A549 (cell line): ENCODE data around the gene C8A. TPM values are rescaled to one million over a fixed set of nuclear protein-coding genes. Genes with fewer than 3 reads are reported as not detected.

ENCODE experiments used
- ATAC-seq, 2 experiments: fragments of 200-7000 bp in 1 of 2; fragments of >200 bp in 1 of 2; cut with Nextera tagmentation in 1 of 2; cut with Tn5 transposase in 1 of 2; 3 replicates each; pipeline versions ENCODE4 v1.8.0 to v1.9.1; 2018 to 2020; ENCODE audit warnings: mild to moderate bottlenecking in 1 of 2, moderate library complexity in 1 of 2
- CTCF ChIA-PET: fragments of 300-600 bp; sonication (Branson Sonifier 250); formaldehyde crosslinking; extraction: SDS; loops from one replicate; lab custom pipeline; 2021; ENCODE audit warnings: antibody characterized with exemption, inconsistent platforms; lab: Yijun Ruan, JAX
- POLR2A ChIA-PET: fragments of 350-600 bp; formaldehyde crosslinking; extraction: SDS; loops from one replicate; lab custom pipeline; 2021; ENCODE audit warnings: antibody characterized with exemption, inconsistent platforms; lab: Yijun Ruan, JAX
- DNase-seq, 2 experiments: peaks; one replicate each; pipeline versions ENCODE4 v3.0.0 to v3.0.0-alpha.2; 2011 to 2016; ENCODE audit warnings: low read depth in 1 of 2, low spot score in 1 of 2
- FAIRE-seq: peaks from 2 replicates; lab custom pipeline; 2011; peaks lifted over from hg19 to GRCh38; lab: Jason Lieb, UNC
- H3K27ac ChIP-seq, 2 experiments: fragments of >200 bp; sonication (Bioruptor Twin); formaldehyde crosslinking; 3 replicates each; pipeline ENCODE4 v1.5.1; 2016 to 2017
- H3K4me1 ChIP-seq: fragments of >200 bp; sonication (Bioruptor Twin); formaldehyde crosslinking; 3 replicates; pipeline ENCODE4 v1.6.1; 2016
- H3K4me2 ChIP-seq: fragments of >200 bp; sonication (Bioruptor Twin); formaldehyde crosslinking; 3 replicates; pipeline ENCODE4 v1.6.1; 2016
- H3K4me3 ChIP-seq: fragments of >200 bp; sonication (Bioruptor Twin); formaldehyde crosslinking; 3 replicates; pipeline ENCODE4 v1.5.1; 2016
- H3K9me3 ChIP-seq: fragments of >200 bp; sonication (Bioruptor Twin); formaldehyde crosslinking; 3 replicates; pipeline ENCODE4 v1.6.1; 2016
- BCL3 ChIP-seq: fragments of >200 bp; sonication (Bioruptor Twin); formaldehyde crosslinking; IDR thresholded peaks from 3 replicates; pipeline ENCODE4 v1.6.1; 2016
- CBX2 ChIP-seq: fragments of 200-600 bp; sonication (generic); IDR thresholded peaks from 2 replicates; pipeline ENCODE4 v1.6.1; 2016; ENCODE audit warnings: low read depth, mild to moderate bottlenecking, borderline replicate concordance
- CHD2 ChIP-seq: fragments of 150-350 bp; IDR thresholded peaks from 2 replicates; pipeline ENCODE4 v1.6.1; 2014; ENCODE audit warnings: low read length; ENCODE audit not compliant: partially characterized antibody
- EHF ChIP-seq: fragments of 250-450 bp; sonication (Bioruptor Pico); IDR thresholded peaks from 2 replicates; pipeline ENCODE4 v1.5.0; 2020; ENCODE audit warnings: mild to moderate bottlenecking
- ESRRA ChIP-seq: fragments of 150-350 bp; IDR thresholded peaks from 2 replicates; pipeline ENCODE4 v1.6.1; 2014; ENCODE audit warnings: mild to moderate bottlenecking, low read length, borderline replicate concordance
- FOXS1 ChIP-seq: fragments of 250-450 bp; sonication (Bioruptor Pico); IDR thresholded peaks from 2 replicates; pipeline ENCODE4 v1.5.0; 2020; ENCODE audit warnings: mild to moderate bottlenecking, moderate library complexity
- HDAC2 ChIP-seq: fragments of 200-600 bp; sonication (generic); IDR thresholded peaks from 2 replicates; pipeline ENCODE4 v1.6.1; 2016
- HOXA7 ChIP-seq: fragments of 250-450 bp; sonication (Bioruptor Pico); IDR thresholded peaks from 2 replicates; pipeline ENCODE4 v1.5.0; 2020; ENCODE audit warnings: mild to moderate bottlenecking, moderate library complexity
- KDM5A ChIP-seq: fragments of 200-600 bp; sonication (generic); IDR thresholded peaks from 2 replicates; pipeline ENCODE4 v1.6.1; 2016; ENCODE audit warnings: antibody characterized with exemption, mild to moderate bottlenecking
- MAFK ChIP-seq: fragments of 450-650 bp; IDR thresholded peaks from 2 replicates; pipeline ENCODE4 v1.6.1; 2014; ENCODE audit not compliant: partially characterized antibody
- MYC ChIP-seq: IDR thresholded peaks from 2 replicates; pipeline ENCODE4 v1.6.1; 2012; ENCODE audit warnings: mild to moderate bottlenecking, inconsistent platforms, low read length, improper control_type of control experiment, borderline replicate concordance
- NPAS2 ChIP-seq: fragments of 250-450 bp; sonication (Bioruptor Pico); IDR thresholded peaks from 2 replicates; pipeline ENCODE4 v1.8.0; 2022; ENCODE audit warnings: mild to moderate bottlenecking, moderate library complexity, borderline replicate concordance
- PHF8 ChIP-seq: fragments of 200-600 bp; sonication (generic); IDR thresholded peaks from 2 replicates; pipeline ENCODE4 v1.6.1; 2016; ENCODE audit warnings: low read depth, mild to moderate bottlenecking, antibody characterized with exemption, moderate library complexity, borderline replicate concordance
- POLR2A ChIP-seq: IDR thresholded peaks from 2 replicates; pipeline ENCODE4 v1.6.1; 2012; ENCODE audit warnings: mild to moderate bottlenecking, low read length
- POLR2AphosphoS2 ChIP-seq: conservative IDR thresholded peaks from 2 replicates; pipeline ENCODE4 v1.6.1; 2012; ENCODE audit warnings: low read length, improper control_type of control experiment, inconsistent platforms
- RARB ChIP-seq: fragments of 250-450 bp; sonication (Bioruptor Pico); IDR thresholded peaks from 2 replicates; pipeline ENCODE4 v1.8.0; 2021; ENCODE audit warnings: mild to moderate bottlenecking, moderate library complexity
- RCOR1 ChIP-seq: fragments of 150-350 bp; IDR thresholded peaks from 2 replicates; pipeline ENCODE4 v1.6.1; 2014; ENCODE audit warnings: antibody characterized with exemption, low read length, low read depth
- RNF2 ChIP-seq: fragments of 200-600 bp; sonication (generic); IDR thresholded peaks from 2 replicates; pipeline ENCODE4 v1.6.1; 2016; ENCODE audit warnings: low read depth, mild to moderate bottlenecking, antibody characterized with exemption, moderate library complexity, borderline replicate concordance
- SREBF2 ChIP-seq: fragments of 450-650 bp; IDR thresholded peaks from 2 replicates; pipeline ENCODE4 v1.6.1; 2014; ENCODE audit warnings: mild to moderate bottlenecking, moderate library complexity
- ZFP36 ChIP-seq: fragments of 450-650 bp; IDR thresholded peaks from 2 replicates; pipeline ENCODE4 v1.6.1; 2014; ENCODE audit warnings: borderline replicate concordance; ENCODE audit not compliant: partially characterized antibody
- ZNF302 ChIP-seq: fragments of 250-450 bp; sonication (Bioruptor Pico); IDR thresholded peaks from 2 replicates; pipeline ENCODE4 v1.9.0; 2021; ENCODE audit warnings: inconsistent platforms, mild to moderate bottlenecking, moderate library complexity
- ZSCAN20 ChIP-seq: fragments of 250-450 bp; sonication (Bioruptor Pico); IDR thresholded peaks from 2 replicates; pipeline ENCODE4 v1.8.0; 2022; ENCODE audit warnings: mild to moderate bottlenecking, moderate library complexity
- WGBS: methylation state at CpG from one replicate; pipeline ENCODE4 v1.1.6; 2017; ENCODE audit errors: missing lambda C conversion rate; 5-methylcytosine and 5-hydroxymethylcytosine counted together
- polyA plus RNA-seq, 4 experiments: library from polyadenylated mRNA; depleted of rRNA in 3 of 4; stranded (reverse); fragments of >200 nt; fragmentation: RNase III in 1 of 4; extraction: RNeasy Plus Mini Kit Qiagen cat#74134 plus additional on column Dnase treatment in 1 of 4; gene quantifications; 2 replicates in 3 of 4; 3 replicates in 1 of 4; pipeline ENCODE4 v1.2.3, GENCODE V29; 2011 to 2017
- TF ChIP-seq, protein P1 (sequence below): fragments of 450-650 bp; IDR thresholded peaks from 2 replicates; pipeline ENCODE4 v1.6.1; 2014; ENCODE audit warnings: antibody characterized with exemption
- TF ChIP-seq, protein P2 (sequence below): fragments of 250-450 bp; sonication (Bioruptor Pico); IDR thresholded peaks from 2 replicates; pipeline ENCODE4 v1.5.0; 2021; ENCODE audit warnings: mild to moderate bottlenecking, moderate library complexity, borderline replicate concordance
- TF ChIP-seq, protein P3 (sequence below): IDR thresholded peaks from 2 replicates; pipeline ENCODE4 v1.6.1; 2012

C8A gene
- polyA plus RNA-seq, 2 of the 4 experiments (the other 2 are of a cell fraction): not detected

DNA sequence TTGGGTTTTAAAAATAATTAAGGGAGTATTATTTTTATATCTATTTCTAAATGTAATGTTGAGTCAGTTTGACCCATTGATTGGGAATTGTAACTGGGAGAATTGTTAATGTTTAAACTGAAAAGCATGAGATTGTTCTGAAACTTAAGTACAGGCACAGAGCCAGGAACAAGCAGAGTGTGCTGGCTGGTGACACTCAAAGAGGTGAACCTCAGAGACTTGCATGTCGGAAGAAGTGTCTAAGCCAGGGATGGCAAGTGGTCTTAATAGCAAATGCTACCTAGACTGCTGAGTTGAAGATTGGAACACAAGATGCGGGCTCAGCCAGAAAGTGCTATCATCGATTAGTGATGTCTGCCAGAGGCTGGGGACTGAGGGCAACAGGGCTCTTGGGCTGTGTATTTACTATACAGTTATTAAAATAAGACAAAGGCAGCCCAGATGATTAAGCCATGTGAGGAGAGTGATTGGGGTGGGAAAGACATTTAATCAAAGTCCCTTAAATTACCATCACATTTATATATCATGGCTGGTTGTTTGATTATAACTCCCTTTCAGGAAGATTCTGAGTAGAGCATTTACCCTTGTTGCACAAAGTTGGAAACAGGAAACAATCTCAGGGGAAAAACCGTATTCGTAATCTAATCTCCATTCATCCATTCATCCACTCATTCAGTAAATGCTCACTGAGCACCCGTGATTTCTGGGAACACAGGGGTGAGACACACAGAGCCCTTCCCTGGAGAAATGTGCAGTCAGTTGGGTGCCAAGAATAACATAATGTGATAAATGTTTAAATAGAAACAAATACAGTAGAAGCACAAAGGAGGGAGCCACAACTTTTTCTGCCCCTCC, 42.8 kb downstream of the C8A start:
- H3K4me1 ChIP-seq: no peaks in the 10 kb centered on the region
- WGBS: 16% methylated on average over 6 of the region's 6 CpGs
- CTCF ChIA-PET: no interaction called here
- H3K4me2 ChIP-seq: no peak overlapping the region
- no peak overlapping the region for H3K27ac ChIP-seq
- POLR2A ChIA-PET: no interaction called here
- no peak for FAIRE-seq
- DNase-seq: no peak
- ATAC-seq: no peak
- H3K9me3 ChIP-seq: no peaks in the 10 kb centered on the region
- no peak overlapping the region for H3K4me3 ChIP-seq
- no peak for TF ChIP-seq EHF (CRISPR knock-in tag)
- TF ChIP-seq, all 56 proteins: peak for 0

- POLR2A ChIA-PET: no interaction called here
- TF ChIP-seq HDAC2 (no peak), RARB (CRISPR knock-in tag) (no peak), SREBF2 (no peak), KDM5A (no peak), POLR2A (no peak), ZFP36 (no peak), ESRRA (no peak), FOXS1 (CRISPR knock-in tag) (no peak), HOXA7 (CRISPR knock-in tag) (no peak), CHD2 (no peak), PHF8 (no peak), ZSCAN20 (CRISPR knock-in tag) (no peak), EHF (CRISPR knock-in tag) (no peak), POLR2AphosphoS2 (no peak), BCL3 (no peak), RNF2 (no peak), ZNF302 (no peak), MYC (no peak)
- TF ChIP-seq, protein P1, sequence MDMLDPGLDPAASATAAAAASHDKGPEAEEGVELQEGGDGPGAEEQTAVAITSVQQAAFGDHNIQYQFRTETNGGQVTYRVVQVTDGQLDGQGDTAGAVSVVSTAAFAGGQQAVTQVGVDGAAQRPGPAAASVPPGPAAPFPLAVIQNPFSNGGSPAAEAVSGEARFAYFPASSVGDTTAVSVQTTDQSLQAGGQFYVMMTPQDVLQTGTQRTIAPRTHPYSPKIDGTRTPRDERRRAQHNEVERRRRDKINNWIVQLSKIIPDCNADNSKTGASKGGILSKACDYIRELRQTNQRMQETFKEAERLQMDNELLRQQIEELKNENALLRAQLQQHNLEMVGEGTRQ: no peak
- TF ChIP-seq, protein P2, sequence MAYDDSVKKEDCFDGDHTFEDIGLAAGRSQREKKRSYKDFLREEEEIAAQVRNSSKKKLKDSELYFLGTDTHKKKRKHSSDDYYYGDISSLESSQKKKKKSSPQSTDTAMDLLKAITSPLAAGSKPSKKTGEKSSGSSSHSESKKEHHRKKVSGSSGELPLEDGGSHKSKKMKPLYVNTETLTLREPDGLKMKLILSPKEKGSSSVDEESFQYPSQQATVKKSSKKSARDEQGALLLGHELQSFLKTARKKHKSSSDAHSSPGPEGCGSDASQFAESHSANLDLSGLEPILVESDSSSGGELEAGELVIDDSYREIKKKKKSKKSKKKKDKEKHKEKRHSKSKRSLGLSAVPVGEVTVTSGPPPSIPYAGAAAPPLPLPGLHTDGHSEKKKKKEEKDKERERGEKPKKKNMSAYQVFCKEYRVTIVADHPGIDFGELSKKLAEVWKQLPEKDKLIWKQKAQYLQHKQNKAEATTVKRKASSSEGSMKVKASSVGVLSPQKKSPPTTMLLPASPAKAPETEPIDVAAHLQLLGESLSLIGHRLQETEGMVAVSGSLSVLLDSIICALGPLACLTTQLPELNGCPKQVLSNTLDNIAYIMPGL (CRISPR knock-in tag): no peak
- TF ChIP-seq, all 56 proteins: peak for 0
- H3K27ac ChIP-seq: no peak overlapping the region
- no peaks in the 10 kb centered on the region for H3K4me1 ChIP-seq
- ATAC-seq (no peak), FAIRE-seq (no peak), DNase-seq (no peak)
- WGBS: 0% methylated on average over 2 of the region's 2 CpGs
- H3K9me3 ChIP-seq: no peaks in the 10 kb centered on the region
- no peak overlapping the region for H3K4me3 ChIP-seq
- CTCF ChIA-PET: no interaction called here
- H3K4me2 ChIP-seq: no peak overlapping the region
These were observed 43.4 kb downstream of the C8A start for GRCh38 chr1:56898005-56898373.

DNA sequence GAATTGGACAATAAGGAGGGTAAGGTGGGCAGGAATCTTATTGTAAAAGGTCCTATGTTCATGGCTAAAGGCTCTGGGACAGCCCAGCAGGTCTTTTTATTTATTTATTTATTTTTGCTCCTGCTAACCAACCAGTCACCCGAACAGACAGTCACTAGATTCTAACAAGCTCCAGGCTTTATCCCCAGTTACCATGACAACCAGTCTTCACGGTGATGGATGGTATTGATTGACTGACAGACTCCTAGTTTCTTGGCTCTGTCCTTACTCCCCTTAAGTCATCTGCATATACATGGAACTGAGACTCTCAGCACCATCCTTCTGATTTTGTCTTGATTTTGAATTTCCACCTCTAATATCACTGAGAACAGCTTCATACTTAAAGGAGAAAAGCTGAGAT, 44.3 kb downstream of the C8A start:
- 13% methylated on average over 2 of the region's 2 CpGs for WGBS
- no peak overlapping the region for H3K27ac ChIP-seq
- DNase-seq (no peak), ATAC-seq (no peak), FAIRE-seq (no peak)
- no peak overlapping the region for H3K4me3 ChIP-seq
- H3K9me3 ChIP-seq: no peaks in the 10 kb centered on the region
- no peaks in the 10 kb centered on the region for H3K4me1 ChIP-seq
- ChIA-PET POLR2A (no interaction called here), CTCF (no interaction called here)
- no peak overlapping the region for H3K4me2 ChIP-seq
- TF ChIP-seq CBX2 (no peak), CHD2 (no peak), HOXA7 (CRISPR knock-in tag) (no peak), RCOR1 (no peak), MAFK (no peak), BCL3 (no peak), EHF (CRISPR knock-in tag) (no peak), NPAS2 (CRISPR knock-in tag) (no peak)
- TF ChIP-seq, protein P1: no peak
- TF ChIP-seq, protein P3, sequence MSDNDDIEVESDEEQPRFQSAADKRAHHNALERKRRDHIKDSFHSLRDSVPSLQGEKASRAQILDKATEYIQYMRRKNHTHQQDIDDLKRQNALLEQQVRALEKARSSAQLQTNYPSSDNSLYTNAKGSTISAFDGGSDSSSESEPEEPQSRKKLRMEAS: no peak
